HG03139 (cell line): Measurements from ENCODE around the gene MYH15.

ENCODE experiments used
- ATAC-seq: cut with Tn5 transposase; IDR thresholded peaks from one replicate; pipeline ENCODE4 v1.9.1; 2021; ENCODE audit not compliant: unreplicated experiment

MYH15 gene

GRCh38 chr3:108510496-108510895, at the start of gene MYH15:
TSS of gene MYH15 (minus strand) at chr3:108510596. CDS start at chr3:108510530, 66 bp downstream.
- no peak for ATAC-seq

DNA sequence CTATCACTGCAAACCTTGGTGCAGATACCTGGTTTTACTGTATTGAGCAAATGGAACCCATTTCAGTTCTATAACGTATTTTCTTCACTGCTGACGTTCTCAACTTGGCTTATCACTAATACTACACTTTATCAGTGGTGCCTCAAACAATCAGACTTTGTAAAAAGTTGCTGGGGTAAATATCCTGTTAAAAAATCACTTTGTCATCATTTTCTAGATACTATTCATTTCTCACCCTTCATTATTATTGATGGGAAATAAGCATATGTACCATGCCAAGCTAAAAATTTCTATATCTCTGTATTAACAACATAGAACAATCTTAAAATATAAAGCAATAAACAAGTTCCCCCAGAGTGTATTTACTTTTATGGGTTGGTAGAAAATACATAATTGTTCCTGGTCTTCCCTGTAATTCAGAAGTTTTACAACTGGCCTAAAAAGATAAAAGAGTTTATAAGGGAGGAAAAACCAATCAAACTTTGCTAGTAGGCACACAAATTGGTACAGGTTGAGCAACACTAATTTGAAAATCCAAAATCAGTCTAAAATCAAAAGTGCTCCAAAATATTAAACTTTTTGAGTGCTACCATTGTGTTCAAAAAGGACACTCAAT, 45.7 kb upstream of the MYH15 start:
- ATAC-seq, result no peak

DNA sequence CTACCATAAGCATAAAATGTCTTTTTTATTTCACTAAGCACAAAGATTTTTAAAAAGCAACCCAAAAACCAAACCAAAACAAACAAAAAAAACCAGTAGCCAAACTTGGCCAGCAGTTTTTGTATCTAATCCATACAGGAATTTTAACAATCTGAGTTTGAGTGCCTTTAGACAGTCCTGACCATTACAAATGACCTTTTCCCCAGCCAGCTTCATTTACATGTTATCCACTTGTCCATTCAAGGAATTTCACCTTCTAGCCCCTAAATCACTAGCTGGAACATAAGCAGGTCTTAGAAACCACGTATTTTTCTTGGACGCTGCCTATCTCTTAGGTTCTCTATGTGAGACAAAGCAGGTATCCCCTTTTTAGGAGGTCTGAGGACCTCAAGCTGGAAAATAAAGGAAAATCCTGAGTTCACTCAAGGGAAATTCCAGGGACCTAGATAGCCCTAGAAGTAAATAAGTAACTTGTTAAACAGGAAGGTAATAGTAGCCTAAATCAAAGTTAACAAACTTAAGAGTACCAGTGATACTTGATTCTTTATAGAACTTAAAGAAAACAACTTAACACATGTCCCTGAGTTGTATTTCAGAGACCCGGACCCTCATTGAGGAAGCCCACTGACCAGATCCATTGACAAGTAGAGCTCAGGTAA, 44.6 kb upstream of the MYH15 start:
- no peak for ATAC-seq

- no peak for ATAC-seq
These were observed 43.8 kb upstream of the MYH15 start for GRCh38 chr3:108554229-108554628.

GRCh38 chr3:108552267-108553159, 42.1 kb upstream of the MYH15 start:
- ATAC-seq, result no peak

- ATAC-seq, result no peak
These were observed 38.5 kb upstream of the MYH15 start for GRCh38 chr3:108548886-108549285.

- ATAC-seq, result no peak
These were observed 37.9 kb upstream of the MYH15 start for GRCh38 chr3:108548304-108548703.

DNA sequence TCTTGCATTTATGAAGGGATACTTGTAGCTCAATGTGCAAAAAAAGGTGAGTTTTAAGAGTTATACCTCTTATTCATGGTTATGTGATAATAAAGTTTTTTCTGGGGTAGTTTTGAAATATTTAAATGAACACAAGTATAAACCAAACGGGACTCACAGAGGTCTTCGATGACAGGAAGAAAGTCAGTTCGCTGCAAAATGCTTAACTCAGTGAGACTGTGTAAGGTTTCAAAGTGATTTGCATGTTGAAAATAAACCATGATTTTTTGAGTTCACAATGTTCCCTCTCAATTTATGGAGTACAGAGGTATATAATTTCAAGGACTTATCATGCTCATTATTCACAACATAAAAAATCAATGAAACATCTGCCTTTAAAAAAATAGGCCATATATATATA, 36.3 kb upstream of the MYH15 start:
- ATAC-seq, result no peak

GRCh38 chr3:108546247-108546646, 35.9 kb upstream of the MYH15 start:
- no peak for ATAC-seq

DNA sequence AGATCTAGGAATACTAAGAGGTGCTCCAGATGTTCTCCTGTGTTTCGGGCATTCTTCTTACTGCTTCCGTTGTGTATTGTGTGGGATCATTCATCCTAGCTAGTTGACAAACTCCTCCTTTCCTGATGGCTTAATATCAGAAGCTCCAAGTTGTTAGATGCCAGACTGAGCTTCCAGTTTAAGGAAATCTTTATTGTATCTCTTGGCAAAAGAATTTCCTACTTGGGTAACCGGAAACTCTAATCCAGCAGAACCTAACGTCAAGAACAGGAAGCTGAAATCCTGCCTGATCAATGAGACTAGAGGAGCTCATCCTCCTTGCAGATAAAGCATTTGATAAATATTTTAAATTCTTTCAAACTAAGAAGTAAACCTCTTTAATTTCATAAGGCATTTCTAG, 27.7 kb upstream of the MYH15 start:
- ATAC-seq, result no peak

DNA sequence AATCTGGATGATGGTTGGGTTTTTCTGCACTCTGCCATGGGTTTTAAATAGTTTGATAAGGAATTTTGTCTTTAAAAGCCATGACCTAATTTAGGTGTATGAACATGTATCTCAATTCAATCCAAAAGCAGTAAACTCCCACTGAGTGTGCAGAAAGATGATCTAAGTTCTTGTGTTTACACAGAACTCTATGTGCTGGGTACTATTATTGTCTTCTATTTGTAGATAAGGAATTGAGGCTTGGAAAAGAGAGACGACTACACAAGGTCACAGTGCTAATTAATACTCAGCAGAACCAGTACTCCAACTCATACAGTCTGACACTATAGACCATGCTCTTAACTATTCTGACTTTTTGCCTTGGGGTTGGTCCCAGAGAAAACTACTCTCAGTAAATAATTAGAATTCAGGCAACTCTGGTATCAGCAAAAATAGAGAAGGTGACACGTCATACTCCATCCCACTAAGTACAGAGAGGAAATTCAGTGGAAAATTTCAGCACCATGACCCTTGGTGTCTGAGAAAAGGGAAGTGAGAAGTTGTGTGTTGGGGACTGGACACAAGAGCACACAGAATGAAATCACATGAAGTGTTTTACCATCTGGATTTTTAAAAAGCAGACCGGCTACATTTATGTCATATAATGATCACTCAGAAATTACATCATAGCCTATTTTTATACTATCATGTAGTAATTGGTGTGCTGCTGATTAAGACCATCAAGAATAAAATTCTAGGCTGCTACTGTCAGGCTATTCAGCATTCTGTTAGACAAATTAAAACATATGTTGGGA, 18.3 kb upstream of the MYH15 start:
- ATAC-seq, result peak; percentile 92

DNA sequence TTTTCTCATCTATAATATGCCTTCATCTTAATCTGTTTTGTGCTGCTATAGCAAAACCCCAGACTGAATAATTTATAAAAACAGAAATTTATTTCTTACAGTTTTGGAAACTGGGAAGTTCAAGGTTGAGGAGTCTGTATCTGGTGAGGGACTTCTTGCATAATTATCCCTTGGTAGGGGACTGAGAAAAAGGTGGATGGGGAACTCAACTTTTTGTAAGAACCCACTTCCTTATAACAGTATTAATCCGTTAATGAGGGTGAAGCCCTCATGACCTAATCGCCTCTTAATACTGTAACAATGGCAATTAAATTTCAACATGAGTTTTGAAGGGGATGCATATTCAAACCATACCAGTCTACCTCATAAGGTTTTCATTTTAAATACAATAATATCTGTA, 17.4 kb upstream of the MYH15 start:
- ATAC-seq, result no peak

DNA sequence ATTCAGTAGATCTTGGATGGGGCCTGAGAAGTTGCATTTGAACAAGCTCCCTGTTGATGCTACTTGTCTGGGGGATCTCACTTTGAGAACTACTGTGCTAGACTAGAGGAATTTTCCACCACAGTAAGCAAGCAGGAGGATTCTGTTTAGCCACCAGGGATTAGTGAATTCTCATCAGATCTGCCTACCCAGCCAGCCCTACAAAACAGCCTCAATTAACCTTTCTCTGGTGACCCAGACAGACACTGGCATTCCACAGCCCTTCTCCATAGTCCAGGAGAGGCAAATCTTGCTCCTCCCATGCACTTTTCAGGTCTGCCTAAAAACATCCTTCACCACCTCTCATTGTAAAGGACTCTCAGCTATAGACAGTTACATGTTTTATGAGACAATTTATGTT, 16.7 kb upstream of the MYH15 start:
- no peak for ATAC-seq

DNA sequence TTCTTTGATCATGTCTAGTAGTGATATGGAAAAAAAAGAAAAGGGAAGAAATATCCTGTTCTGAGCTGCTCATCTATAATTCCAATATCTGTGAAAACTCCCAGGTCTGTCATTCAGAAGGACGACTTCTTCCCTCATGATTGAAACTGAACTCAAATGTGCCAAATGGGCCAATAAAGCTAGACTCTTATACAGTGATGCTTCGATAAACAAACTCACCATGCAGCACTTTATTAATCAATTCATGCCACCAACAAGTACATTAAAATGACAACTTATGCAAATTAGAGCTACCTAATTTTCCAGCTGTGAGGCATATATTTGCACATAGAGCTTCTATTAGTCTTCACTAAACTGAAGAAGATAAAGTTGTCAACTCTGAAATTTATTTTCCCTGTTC, 15.6 kb upstream of the MYH15 start:
- no peak for ATAC-seq

DNA sequence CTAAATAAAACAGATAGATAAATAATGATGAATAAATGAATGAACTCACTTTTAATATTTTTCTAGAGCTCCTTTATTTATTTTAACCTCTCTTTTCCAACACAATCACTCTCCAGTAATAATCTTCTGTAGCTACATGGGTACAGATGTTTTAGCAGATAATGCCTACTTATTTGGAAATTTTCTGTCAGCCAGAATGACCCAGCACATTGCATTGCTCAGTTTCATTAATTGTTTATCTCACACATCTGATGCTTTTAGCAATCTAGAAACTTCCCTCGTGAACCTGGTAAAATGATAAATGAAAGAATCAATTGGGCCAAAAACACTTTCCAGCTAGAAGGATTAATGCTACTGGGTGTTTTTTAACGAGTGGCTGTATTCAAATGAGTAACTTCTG, 14.9 kb upstream of the MYH15 start:
- no peak for ATAC-seq

DNA sequence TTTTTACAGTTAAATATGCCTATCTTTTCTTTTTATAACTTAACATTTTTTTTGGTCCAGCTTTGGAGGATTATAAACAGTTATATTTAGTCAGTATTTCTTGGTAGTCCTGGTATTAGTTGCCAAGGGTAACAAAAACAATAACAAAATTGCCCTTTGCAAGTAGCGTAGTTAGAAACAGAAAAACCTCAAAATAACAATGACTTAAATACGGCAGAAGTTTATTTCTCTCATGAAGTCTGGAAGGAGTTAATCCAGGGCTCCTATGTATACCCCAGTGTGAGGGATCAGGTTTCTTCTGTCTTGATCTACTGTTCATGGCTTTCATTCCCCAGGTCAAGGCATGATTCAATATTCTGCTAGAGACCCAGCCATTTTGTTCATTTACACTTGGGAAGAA, 14.1 kb upstream of the MYH15 start:
- ATAC-seq, result no peak

DNA sequence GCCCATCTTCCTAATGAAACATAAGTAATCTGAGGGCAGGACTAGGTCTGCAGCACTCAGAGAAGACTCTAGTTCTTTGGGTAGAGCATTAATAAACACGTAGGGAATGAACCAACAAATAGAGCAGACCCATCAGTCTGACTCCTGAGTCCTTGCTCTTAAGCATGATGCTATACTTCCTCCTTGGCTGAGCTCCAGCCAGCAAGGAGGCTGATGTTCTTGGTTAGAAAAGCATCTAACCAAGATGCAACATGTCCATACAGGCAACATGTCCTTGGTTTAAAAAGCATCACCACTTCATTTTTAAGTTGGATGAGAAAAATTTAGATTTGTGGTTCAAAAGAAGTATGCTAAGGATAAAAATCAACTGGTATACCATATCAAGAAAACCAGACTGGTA, 8.5 kb upstream of the MYH15 start:
- ATAC-seq, result no peak

DNA sequence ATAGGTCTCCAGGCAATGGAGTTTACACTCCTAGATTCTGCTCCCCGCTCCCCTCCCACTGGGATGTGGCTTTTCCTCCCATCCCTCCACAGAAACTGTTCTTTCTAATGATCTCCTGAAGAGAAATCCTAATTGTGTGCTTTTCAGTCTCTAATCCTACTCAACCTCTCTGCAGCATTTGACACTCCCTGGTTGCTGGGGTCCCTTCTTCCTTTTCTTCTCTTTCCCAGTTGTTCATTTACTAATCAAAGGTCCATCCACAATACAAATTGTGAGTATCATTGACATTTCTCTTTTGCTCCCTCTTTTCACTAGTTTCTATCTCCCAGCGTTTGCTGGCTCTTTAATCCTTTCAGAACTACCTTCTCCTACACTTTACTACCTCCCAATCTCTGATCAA, 6.5 kb upstream of the MYH15 start:
- no peak for ATAC-seq

- ATAC-seq, result no peak
These were observed 3.6 kb upstream of the MYH15 start for GRCh38 chr3:108513961-108514360.

DNA sequence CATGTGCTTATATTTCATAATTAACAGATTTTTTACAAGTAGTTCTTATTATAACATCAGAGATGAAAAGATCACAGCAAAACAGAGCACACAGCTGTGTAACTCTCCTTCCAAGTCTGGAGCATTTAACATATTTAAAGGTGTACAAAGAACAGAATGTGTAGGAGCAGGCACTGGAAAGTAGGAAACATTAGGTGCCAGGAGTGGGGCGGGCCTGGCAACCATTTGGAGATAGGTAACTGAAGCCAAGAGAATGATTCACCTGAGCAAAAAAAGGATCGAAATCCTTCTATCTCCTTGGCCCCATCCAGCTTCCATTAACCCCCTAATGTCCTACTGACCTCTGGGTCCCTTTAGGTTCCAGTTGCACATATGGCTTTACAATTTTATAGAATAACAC, 2.3 kb upstream of the MYH15 start:
- no peak for ATAC-seq

- no peak for ATAC-seq
These were observed 1.1 kb upstream of the MYH15 start for GRCh38 chr3:108511490-108511889.
